Fibroblast of mammary gland (primary cell): ENCODE measurements around the gene PHACTR1.

ENCODE experiments used
- DNase-seq: peaks from one replicate; pipeline ENCODE4 v3.0.0-alpha.2; 2010; ENCODE audit warnings: low read depth
- H3K4me3 ChIP-seq: 2 replicates; pipeline ENCODE4 v1.5.1; 2011; ENCODE audit warnings: low read depth, mild to moderate bottlenecking, low read length, moderate library complexity; ENCODE audit not compliant: control insufficient read depth
- TF ChIP-seq, protein P1 (sequence below): conservative IDR thresholded peaks from 2 replicates; pipeline ENCODE4 v1.5.1; 2011; ENCODE audit warnings: low read depth, low read length, inconsistent platforms; ENCODE audit not compliant: control insufficient read depth, insufficient read depth

PHACTR1 gene

DNA sequence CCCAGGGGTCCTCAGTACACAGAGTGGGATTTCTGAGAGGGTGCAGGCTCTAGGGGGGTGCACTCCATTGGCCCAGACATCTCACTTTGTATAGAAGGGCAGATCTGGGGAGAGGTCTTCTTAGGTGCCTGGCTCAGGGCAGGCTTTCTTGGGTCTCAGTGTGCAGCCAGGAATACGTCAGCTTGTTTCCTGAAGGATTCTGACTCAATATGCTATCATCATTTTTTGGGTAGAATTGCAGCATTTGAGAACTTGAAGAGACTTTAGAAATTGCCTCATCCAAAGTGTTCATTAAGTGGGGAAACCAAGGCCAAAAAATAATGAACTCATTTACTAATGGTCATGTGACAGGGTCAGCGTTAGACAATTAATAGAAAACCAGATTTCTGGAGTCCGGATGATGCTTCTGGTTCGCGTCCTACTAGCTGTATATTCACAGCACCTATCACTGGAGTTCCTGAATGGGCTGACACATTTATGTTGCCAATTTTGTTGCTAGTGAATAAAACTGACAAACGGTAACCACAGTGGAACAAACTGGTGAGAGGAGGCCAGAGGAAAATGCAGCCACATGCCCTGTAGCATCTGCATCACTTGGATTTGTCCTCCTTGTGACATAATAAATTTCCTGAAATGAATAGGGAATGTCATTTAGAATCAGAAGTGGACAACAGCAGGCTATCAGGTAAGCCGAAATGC is 372.9 kb downstream of the PHACTR1 start:
- peak; percentile 68 for DNase-seq
- TF ChIP-seq, protein P1, sequence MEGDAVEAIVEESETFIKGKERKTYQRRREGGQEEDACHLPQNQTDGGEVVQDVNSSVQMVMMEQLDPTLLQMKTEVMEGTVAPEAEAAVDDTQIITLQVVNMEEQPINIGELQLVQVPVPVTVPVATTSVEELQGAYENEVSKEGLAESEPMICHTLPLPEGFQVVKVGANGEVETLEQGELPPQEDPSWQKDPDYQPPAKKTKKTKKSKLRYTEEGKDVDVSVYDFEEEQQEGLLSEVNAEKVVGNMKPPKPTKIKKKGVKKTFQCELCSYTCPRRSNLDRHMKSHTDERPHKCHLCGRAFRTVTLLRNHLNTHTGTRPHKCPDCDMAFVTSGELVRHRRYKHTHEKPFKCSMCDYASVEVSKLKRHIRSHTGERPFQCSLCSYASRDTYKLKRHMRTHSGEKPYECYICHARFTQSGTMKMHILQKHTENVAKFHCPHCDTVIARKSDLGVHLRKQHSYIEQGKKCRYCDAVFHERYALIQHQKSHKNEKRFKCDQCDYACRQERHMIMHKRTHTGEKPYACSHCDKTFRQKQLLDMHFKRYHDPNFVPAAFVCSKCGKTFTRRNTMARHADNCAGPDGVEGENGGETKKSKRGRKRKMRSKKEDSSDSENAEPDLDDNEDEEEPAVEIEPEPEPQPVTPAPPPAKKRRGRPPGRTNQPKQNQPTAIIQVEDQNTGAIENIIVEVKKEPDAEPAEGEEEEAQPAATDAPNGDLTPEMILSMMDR, result no peak
- H3K4me3 ChIP-seq, result no peak overlapping the region

DNA sequence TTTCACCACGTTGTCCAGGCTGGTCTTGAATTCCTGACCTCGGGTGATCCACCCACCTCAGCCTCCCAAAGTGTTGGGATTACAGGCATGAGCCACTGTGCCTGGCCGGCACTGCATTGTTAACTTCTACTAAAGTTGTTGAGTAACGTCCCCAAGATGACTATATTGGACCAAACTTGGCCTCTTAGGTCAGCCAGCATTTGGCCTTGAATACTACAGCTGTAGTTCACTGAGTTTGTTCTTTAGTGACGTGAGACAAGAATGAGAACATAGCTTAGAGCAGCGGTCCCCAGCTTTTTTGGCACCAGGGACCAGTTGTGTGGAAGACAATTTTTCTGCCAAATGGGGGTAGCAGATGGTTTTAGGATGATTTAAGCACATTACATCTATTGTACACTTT is 374.6 kb downstream of the PHACTR1 start:
- peak; percentile 36 for DNase-seq
- no peak overlapping the region for H3K4me3 ChIP-seq
- TF ChIP-seq, protein P1, result no peak

DNA sequence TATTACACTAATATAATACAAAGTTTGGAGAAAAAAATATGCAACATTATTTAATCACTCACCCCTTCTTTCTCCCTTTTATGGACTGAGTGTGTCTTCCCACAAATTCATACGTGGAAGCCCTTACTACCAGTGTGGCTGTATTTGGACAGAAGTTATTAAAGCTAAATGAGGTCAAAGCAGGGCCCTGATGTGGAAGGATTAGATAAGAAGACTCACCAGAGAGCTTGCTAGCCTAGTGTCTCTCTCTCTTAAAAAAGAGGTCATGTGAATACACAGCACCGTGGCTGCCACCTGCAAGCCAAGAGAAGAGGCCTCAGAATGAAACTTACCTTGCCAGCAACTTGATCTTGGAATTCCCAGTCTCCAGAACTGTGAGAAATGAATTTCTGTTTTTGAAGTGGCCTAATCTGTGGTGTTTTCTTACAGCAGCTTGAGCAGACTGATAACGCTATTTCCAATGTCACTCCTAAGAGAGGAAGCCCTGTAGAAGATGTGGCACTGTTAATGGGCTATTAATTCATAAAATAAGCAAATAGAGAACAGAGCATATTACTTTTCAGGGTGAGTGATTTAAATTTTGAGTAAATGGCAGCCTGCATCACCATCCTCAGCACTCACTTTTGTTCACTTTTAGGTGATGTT is 378.3 kb downstream of the PHACTR1 start:
- TF ChIP-seq, protein P1, result no peak

DNA sequence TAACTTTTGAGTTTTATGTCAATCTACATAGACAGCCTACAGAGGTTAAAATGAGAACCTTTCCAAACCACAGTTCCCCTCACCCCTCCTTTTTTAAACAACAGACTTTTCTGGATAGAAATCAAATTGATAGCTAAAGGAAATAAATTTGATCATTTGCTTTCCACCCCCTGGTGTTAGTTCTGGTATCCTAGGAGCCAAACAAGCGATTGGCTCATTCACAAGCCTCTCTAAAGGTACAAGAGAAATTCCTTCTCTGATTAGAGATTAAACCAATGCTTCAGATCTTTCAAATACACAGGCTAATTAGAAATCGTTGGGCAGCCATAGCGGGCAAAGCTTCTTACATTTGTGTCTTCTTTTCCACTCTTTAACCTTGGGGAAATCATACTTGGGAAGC is 379.5 kb downstream of the PHACTR1 start:
- no peak for DNase-seq
- TF ChIP-seq, protein P1, result no peak
- no peak overlapping the region for H3K4me3 ChIP-seq

More for the DNA sequence above, 378.3 kb downstream of the PHACTR1 start:
- no peak for DNase-seq
- H3K4me3 ChIP-seq, result no peak overlapping the region

DNA sequence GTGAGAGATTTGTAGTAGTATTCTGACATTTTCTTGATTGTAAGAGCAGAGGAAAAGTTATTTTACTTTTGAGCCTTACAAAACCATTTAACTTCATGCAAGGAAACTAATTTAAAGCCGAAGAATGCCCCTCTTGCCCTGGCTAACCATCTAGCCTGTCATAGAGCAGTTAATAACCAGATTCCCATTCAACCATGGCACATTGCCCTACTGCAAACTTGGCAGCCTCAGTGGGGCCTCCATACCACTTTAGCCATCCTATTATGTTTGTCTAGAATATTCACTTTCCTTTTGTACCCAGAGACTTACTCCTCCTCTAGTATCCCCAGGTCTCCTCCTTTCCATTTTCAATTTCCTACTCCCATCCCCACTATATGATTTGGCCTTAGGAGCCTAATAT is 380.9 kb downstream of the PHACTR1 start:
- no peak overlapping the region for H3K4me3 ChIP-seq
- TF ChIP-seq, protein P1, result no peak
- no peak for DNase-seq

DNA sequence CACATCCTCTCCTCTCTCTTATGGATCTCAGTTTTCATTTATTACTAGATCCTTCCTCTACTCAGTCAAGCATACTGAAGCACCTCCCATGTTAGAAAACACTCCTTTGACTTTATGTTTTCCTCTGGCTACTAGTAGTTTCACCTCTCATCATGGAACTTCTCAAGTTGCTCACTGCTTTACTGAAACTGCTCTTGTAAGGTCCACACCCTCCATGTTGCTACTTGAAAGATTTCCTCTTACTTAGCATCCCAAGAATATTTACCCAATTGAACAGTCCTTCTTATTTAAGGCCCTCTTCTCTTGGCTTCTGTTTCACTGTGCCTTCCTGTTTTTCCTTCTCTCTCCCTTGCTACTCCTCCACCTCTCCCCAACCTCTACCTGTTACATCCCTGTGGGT is 381.4 kb downstream of the PHACTR1 start:
- DNase-seq, result no peak
- TF ChIP-seq, protein P1, result no peak
- no peak overlapping the region for H3K4me3 ChIP-seq
